Colonic mucosa (tissue), 4 donors: Measurements from ENCODE around the gene GAN. TPM values are rescaled to one million over a fixed set of nuclear protein-coding genes. Genes with fewer than 3 reads are reported as not detected.
A peak's percentile ranks its signal among the peaks of the same experiment; 100 is the strongest.

ENCODE experiments used
- DNase-seq: peaks from one replicate; pipeline ENCODE4 v3.0.0-alpha.2; 2020
- H3K27ac ChIP-seq: fragments of 200-600 bp; one replicate; pipeline ENCODE4 v1.8.0; 2021
- H3K27me3 ChIP-seq: fragments of 200-600 bp; one replicate; pipeline ENCODE4 v1.8.0; 2021
- H3K36me3 ChIP-seq: fragments of 200-600 bp; one replicate; pipeline ENCODE4 v1.8.0; 2021
- H3K4me1 ChIP-seq: fragments of 200-600 bp; one replicate; pipeline ENCODE4 v1.8.0; 2021; ENCODE audit warnings: mild to moderate bottlenecking
- H3K4me3 ChIP-seq: fragments of 200-600 bp; one replicate; pipeline ENCODE4 v1.8.0; 2021
- H3K9ac ChIP-seq, 2 donors: one replicate each; pipeline ENCODE4 v1.7.0; 2013; ENCODE audit warnings: control low read depth in 2 of 2, low read depth in 2 of 2, low read length in 2 of 2
- H3K9me3 ChIP-seq: fragments of 200-600 bp; one replicate; pipeline ENCODE4 v1.8.0; 2021
- CTCF ChIP-seq: fragments of 200-600 bp; IDR thresholded peaks from one replicate; pipeline ENCODE4 v1.8.0; 2022; ENCODE audit warnings: antibody characterized with exemption, mild to moderate bottlenecking
- intact Hi-C: fragments of 100-400 bp; cut with DNase I; formaldehyde crosslinking; loops from one replicate; pipeline ENCODE4 v1.14.1; 2022
- total RNA-seq, 2 donors: library from RNA; stranded (reverse); fragmentation: NEBNext Ultra II Directional in 1 of 2; extraction: Animal tissue kit (Norgen Biotek cat#: 25700) in 1 of 2; gene quantifications; one replicate each; pipeline ENCODE4 v1.2.1, GENCODE V29; 2021
- donor health status: healthy.
- donor health status: DM: no; HTN: no; CAD: no.
- donor health status: DM: no; HTN: no; CAD: no.

The GAN gene
- total RNA-seq, 2 donors from 2014 or later, result 13.6 to 21.5 TPM

GRCh38 chr16:81286190-81286589 lies 28.6 kb upstream of the GAN start:
- Histone ChIP-seq H3K36me3 (no peaks in the 10 kb centered on the region), H3K27me3 (no peaks in the 10 kb centered on the region), H3K9ac (no peak overlapping the region), H3K4me3 (no peak overlapping the region), H3K27ac (no peak overlapping the region), H3K4me1 (no peaks in the 10 kb centered on the region), H3K9me3 (no peaks in the 10 kb centered on the region)
- intact Hi-C loops, result no loop called here
- no peak for TF ChIP-seq CTCF
- DNase-seq, result no peak

DNA sequence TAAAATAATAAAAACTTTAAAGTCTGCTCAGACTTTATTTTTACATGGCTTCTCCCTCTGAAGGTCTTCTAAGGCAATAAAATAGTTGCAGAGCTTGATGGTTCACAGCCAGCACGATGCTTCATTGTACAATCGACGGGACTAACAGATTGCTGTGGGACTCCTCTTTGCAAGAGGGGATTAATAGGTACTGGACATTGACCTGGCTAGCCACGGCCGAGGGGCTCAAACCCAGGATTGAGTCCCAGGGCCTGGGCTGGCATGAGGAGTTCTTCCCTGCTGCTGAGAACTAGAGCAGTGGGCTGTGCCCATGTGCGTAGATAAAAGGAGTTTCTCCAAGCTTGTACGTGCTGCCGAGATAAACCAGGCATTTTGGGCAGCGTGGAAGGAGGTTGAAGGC lies 23.6 kb upstream of the GAN start:
- Histone ChIP-seq H3K27me3 (no peaks in the 10 kb centered on the region), H3K4me1 (no peaks in the 10 kb centered on the region), H3K27ac (no peak overlapping the region), H3K9ac (no peak overlapping the region), H3K36me3 (no peaks in the 10 kb centered on the region), H3K4me3 (no peak overlapping the region), H3K9me3 (no peaks in the 10 kb centered on the region)
- intact Hi-C loops, result no loop called here
- no peak for TF ChIP-seq CTCF
- DNase-seq, result no peak

DNA sequence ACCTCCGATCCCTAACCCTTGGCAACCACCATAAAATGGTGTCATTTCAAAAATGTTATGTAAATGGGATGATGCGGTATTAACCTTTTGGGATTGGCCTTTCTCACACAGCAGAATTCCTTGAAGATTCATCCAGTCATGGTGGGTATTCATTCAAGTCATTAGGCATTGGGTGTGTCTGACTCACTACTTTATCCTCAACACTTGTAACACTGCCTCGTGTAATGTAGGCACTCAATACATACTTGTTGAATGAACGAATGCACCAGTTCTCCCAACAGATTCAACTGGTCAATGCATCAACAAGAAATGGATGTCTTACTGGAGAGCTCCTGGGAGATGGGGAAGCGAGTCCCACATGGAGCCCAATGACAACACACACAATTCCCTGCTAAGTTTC lies 21.8 kb upstream of the GAN start:
- intact Hi-C loops, result no loop called here
- no peak for TF ChIP-seq CTCF

DNA sequence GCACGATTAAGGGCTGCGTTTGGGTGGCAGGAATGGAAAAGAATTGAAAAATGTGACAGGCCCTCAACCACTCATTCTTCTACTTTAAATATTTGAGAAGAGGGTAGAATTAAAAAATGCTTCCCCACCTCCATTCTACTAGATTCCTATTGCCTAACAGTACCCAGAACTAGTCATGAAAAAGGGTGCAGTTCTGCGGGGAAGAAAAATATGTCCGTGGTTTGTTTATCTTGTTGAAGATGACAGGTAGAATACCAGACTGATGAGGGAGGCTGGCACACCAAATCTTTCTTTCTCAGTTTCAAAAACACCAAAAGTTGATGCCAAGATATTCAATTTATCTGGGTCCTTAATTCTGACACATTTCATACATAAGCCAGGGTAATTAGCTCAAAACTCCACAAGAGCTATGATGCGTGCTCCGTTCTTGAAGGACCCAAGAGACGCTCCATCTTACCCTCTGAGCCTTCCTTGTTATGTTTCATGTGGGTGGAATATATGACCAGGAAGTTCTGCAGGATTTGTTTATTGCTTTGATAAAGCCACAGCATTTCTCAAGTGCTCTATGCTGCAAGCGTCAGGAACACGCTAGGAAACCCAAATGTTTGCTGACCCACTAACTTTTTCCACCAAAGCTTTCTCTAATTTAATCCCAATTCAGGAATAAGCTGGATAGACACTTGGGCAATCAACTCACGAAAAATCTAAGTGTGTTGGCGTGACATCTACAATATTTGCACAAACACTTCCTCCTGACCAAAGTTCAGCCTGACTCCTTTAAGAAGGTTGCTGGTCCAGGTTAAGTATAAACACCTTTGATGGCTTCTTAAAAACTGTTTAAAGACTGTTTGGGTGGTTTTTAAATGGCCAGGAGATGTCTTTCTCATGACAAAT lies 20.6 kb upstream of the GAN start:
- Histone ChIP-seq H3K36me3 (no peaks in the 10 kb centered on the region), H3K9me3 (no peaks in the 10 kb centered on the region), H3K4me1 (no peaks in the 10 kb centered on the region), H3K4me3 (no peak overlapping the region), H3K9ac (peak overlapping the region in 1 of 2 donors; percentile 39), H3K27ac (peak overlapping the region; percentile 71), H3K27me3 (no peaks in the 10 kb centered on the region)
- intact Hi-C loops, result no loop called here
- TF ChIP-seq CTCF, result no peak
- DNase-seq, result peak; percentile 46

More for the DNA sequence above, 21.8 kb upstream of the GAN start:
- H3K4me3 ChIP-seq, result no peak overlapping the region
- no peak for DNase-seq
- H3K9me3 ChIP-seq, result no peaks in the 10 kb centered on the region
- H3K4me1 ChIP-seq, result no peaks in the 10 kb centered on the region
- no peak overlapping the region for H3K27ac ChIP-seq
- H3K27me3 ChIP-seq, result no peaks in the 10 kb centered on the region
- no peak overlapping the region for H3K9ac ChIP-seq
- no peaks in the 10 kb centered on the region for H3K36me3 ChIP-seq

- H3K27me3 ChIP-seq, result no peaks in the 10 kb centered on the region
- no peak overlapping the region for H3K27ac ChIP-seq
- H3K4me3 ChIP-seq, result no peak overlapping the region
- H3K36me3 ChIP-seq, result no peaks in the 10 kb centered on the region
- TF ChIP-seq CTCF, result no peak
- intact Hi-C loops, result no loop called here
- no peaks in the 10 kb centered on the region for H3K9me3 ChIP-seq
- no peaks in the 10 kb centered on the region for H3K4me1 ChIP-seq
- H3K9ac ChIP-seq, result no peak overlapping the region
- no peak for DNase-seq
Observed at GRCh38 chr16:81296631-81297030, 18.1 kb upstream of the GAN start.
